Lower leg skin (tissue), 4 donors: Measurements from ENCODE around the gene STARD8. TPM values are rescaled to one million over a fixed set of nuclear protein-coding genes. Genes with fewer than 3 reads are reported as not detected.

Experiments
- DNase-seq, 2 donors: peaks; one replicate each; pipeline ENCODE4 v3.0.0-alpha.2; 2019; ENCODE audit warnings: low spot score in 2 of 2
- H3K4me3 ChIP-seq: fragments of 200-600 bp; sonication (generic); 2 replicates; pipeline ENCODE4 v1.5.1; 2017; ENCODE audit warnings: mild to moderate bottlenecking, low read depth; ENCODE audit not compliant: poor library complexity, severe bottlenecking
- POLR2A ChIP-seq, 2 donors: fragments of 450-650 bp; IDR thresholded peaks; one replicate each; pipeline ENCODE4 v1.6.1; 2016 to 2017; ENCODE audit warnings: antibody characterized with exemption in 2 of 2, mild to moderate bottlenecking in 1 of 2, moderate library complexity in 1 of 2
- WGBS, 2 donors: methylation state at CpG; one replicate each; pipeline ENCODE4 v1.1.5; 2018; 5-methylcytosine and 5-hydroxymethylcytosine counted together
- intact Hi-C: fragments of 100-400 bp; cut with DNase I; formaldehyde crosslinking; loops from one replicate; pipeline ENCODE4 v1.15.0; 2023; ENCODE audit warnings: low total_unique reads
- total RNA-seq, 4 donors: library from RNA; depleted of rRNA; stranded (reverse); fragments of >200 nt; gene quantifications; one replicate each; pipeline ENCODE4 v1.1.0, GENCODE V29; 2016
- TF ChIP-seq, protein P1 (sequence below), 3 donors: fragments of 450-650 bp; IDR thresholded peaks; one replicate each; pipeline ENCODE4 v1.5.1; 2016; ENCODE audit warnings: antibody characterized with exemption in 3 of 3, mild to moderate bottlenecking in 3 of 3, moderate library complexity in 2 of 3

STARD8 gene
- total RNA-seq, 4 donors from 2014 or later = 1.4 to 6.0 (median 2.5) TPM

DNA sequence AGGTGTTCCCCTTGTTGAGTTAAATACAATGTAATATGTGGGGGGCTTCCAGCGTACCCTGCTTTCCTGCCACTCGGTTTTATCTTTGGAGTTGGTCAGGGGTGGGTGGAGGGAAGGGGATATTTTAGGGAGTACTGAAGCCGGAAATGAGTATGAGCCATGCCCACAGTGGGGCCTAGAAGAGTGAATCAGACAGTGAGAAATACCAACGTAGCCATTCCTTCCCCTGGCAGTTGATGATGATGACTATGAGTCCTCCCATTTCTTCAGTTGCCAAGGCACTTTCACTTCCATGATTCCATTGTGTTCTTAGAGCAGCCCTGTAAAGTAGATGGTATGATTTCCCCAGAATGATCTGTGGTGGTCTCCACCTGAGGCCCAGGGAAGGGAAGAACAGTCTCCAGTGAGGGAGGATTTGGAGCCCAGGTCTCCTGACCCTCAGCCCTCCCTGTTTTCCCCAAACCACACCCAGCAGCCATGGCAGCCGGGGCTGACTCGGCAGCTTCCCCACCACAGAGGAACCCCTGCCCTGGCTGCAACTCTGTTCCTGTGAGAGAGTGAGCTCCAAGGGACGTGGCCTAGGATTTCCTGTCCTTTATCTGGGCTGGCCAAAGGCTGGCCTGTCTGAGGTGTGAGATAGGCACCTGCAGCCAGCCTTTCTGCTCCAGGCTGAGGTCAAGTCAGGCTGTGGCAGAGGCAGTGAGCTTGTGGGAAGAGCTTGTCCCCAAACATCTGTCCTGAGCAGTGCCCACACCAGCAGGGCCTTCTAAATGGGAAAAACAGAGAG is 52.7 kb downstream of the STARD8 start:
- intact Hi-C loops = no loop called here
- no peak for DNase-seq
- no peak for TF ChIP-seq POLR2A (IDR thresholded peaks at IDR 0.05)
- TF ChIP-seq, protein P1, sequence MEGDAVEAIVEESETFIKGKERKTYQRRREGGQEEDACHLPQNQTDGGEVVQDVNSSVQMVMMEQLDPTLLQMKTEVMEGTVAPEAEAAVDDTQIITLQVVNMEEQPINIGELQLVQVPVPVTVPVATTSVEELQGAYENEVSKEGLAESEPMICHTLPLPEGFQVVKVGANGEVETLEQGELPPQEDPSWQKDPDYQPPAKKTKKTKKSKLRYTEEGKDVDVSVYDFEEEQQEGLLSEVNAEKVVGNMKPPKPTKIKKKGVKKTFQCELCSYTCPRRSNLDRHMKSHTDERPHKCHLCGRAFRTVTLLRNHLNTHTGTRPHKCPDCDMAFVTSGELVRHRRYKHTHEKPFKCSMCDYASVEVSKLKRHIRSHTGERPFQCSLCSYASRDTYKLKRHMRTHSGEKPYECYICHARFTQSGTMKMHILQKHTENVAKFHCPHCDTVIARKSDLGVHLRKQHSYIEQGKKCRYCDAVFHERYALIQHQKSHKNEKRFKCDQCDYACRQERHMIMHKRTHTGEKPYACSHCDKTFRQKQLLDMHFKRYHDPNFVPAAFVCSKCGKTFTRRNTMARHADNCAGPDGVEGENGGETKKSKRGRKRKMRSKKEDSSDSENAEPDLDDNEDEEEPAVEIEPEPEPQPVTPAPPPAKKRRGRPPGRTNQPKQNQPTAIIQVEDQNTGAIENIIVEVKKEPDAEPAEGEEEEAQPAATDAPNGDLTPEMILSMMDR (IDR thresholded peaks at IDR 0.05) = no peak
- 62 to 75% methylated on average over 4 to 7 of the region's 7 CpGs for WGBS, 2 donors
- H3K4me3 ChIP-seq = no peak overlapping the region

DNA sequence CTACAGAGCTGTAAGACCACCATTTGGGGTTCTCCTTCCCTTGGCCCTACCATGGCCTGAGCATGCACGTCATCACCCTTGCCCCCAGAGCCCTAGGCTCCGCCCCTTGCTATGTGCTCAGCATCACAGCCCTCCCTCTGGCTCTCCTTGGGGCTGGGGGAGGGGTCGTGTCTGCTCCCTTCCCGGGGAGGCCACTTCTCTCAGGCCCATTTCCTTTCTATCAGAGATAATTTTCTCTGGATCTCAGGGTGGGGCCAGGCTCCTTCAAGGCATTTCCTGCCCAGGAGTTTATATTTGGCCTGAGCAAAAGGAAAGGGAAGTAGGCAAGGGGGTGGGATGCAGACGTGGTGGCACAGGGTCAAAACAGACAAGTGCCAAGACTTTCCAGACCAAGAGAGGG is 55.9 kb downstream of the STARD8 start:
- H3K4me3 ChIP-seq = no peak overlapping the region
- 39 to 49% methylated on average over 5 of the region's 5 CpGs for WGBS, 2 donors
- intact Hi-C loops = no loop called here
- TF ChIP-seq, protein P1 (IDR thresholded peaks at IDR 0.05) = no peak
- TF ChIP-seq POLR2A (IDR thresholded peaks at IDR 0.05) = no peak
- DNase-seq = no peak

DNA sequence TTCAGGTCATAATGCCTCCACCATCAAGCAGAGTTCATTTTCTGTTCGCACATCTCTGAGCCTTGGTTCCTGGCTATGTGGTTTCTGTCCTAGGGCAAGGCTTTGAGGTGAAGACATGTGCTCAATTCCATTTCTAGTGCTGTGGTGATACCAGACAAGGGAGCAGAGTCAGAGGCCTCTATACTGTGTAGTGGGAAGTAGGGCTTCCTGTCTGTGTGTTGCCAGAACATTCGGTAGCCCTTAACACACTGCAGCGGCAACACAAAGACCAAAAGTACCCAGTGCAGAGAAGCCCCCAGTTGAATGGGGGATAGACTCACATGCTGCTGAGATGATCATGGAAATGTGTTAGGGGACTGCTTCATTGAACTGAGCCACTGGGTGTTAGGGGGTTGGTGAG is 56.4 kb downstream of the STARD8 start:
- H3K4me3 ChIP-seq = no peak overlapping the region
- WGBS, 2 donors = 71 to 79% methylated on average over 3 of the region's 3 CpGs
- no peak for TF ChIP-seq POLR2A (IDR thresholded peaks at IDR 0.05)
- TF ChIP-seq, protein P1 (IDR thresholded peaks at IDR 0.05) = no peak
- DNase-seq = no peak
- intact Hi-C loops = no loop called here

DNA sequence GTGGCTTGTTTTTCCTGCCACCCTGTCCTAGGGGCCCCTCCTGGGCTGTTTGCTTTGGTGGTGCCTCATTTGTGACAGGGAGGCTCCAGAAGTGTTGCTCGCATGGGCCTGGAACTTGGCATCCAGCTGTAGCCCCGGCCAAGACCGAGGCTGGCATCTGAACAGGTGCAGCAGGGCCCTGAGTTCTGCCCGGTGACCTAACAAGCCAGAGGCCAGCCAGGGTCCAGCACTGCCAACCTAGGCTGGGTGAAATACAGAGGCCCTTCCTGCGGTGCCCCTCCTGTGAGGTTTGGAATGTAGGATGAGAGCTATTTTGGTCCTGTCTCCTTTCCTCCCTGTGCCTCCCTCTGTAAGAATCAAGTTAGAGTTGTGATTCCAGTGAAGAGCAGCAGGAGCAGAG is 58.5 kb downstream of the STARD8 start:
- TF ChIP-seq POLR2A (IDR thresholded peaks at IDR 0.05) = no peak
- TF ChIP-seq, protein P1 (IDR thresholded peaks at IDR 0.05) = no peak
- intact Hi-C loops = no loop called here
- H3K4me3 ChIP-seq = no peak overlapping the region
- 92% methylated on average over 5 of the region's 5 CpGs; no CpG with 5 or more reads in 1 of the 2 donors for WGBS, 2 donors
- no peak for DNase-seq

DNA sequence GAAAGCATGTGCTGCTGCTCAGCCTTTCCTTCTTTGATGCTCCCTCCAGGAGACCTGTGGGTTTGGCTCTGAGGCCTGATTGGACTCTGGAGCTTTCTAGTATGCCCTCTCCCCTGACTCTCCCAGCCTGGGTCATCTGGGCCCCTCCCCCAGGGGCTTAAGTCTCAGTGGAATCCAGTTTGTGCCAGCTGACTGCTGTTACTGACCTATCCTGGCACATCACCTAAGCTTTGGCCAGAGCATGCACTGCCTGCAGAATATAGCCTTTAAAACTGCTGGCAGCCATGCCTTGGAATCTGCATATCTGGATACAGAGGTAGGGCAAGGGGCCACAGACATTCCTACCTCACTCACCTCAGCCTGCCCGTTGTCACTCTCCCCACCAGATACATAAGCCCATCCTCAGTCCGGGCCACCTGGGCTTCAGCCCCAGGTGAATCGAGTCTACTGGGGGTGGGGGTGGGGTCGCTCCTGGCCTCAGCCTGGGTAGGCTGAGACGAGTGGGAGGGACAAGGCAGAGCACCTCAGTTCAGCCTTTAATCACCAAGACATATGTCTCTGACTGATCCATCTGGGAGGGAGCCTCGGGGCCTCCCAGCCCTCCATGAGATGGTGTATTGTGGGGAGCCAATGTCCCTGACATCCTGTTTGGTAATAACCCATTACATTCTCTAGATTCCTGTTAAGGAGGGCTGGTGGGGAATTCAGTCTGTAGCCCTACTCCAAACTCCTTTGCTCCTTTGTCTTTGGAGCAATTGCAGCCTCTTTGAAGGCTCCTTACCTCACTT is 61.2 kb downstream of the STARD8 start:
- TF ChIP-seq, protein P1 (IDR thresholded peaks at IDR 0.05) = no peak
- no peak for TF ChIP-seq POLR2A (IDR thresholded peaks at IDR 0.05)
- 54 to 60% methylated on average over 1 to 6 of the region's 6 CpGs for WGBS, 2 donors
- H3K4me3 ChIP-seq = no peak overlapping the region
- no peak for DNase-seq
- intact Hi-C loops = no loop called here
